GM19397 (cell line): Measurements from ENCODE around the gene APOL6.

Source experiments
- ATAC-seq: cut with Tn5 transposase; IDR thresholded peaks from one replicate; pipeline ENCODE4 v1.9.1; 2021; ENCODE audit warnings: mild to moderate bottlenecking, moderate library complexity; ENCODE audit not compliant: unreplicated experiment

The APOL6 gene

DNA sequence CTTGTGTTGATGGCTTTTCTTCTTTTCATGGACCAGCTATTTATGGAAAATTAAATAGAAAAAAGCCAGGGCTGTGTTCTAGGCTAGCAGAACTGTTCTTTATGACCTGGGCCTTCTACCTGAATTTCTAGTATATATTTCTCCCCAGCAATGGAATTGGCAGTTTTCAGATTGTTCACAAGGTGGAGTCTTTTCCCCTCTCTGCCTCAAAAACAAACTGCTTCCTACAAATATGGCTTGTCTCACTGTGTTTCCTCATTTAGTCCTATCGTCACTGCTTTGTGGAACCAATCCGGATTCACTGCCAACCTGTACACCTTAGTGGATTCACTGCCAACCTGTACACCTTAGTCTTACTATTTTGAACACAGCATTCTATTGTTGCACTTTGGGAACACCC, 64.4 kb downstream of the APOL6 start:
- no peak for ATAC-seq

- ATAC-seq: no peak
These were observed 69.3 kb downstream of the APOL6 start, which contains the start of gene APOL5 for GRCh38 chr22:35717572-35717971. Gene APOL5, plus strand, starts transcription at chr22:35717872. Its CDS starts 0 bp downstream, at chr22:35717872.
